Transverse colon (tissue), 4 donors: ENCODE measurements around the gene ABCC9. TPM values are rescaled to one million over a fixed set of nuclear protein-coding genes. Genes with fewer than 3 reads are reported as not detected.

ENCODE experiments used
- DNase-seq: peaks from one replicate; pipeline ENCODE4 v3.0.0-alpha.2; 2019
- H3K27ac ChIP-seq, 4 donors: fragments of 200-600 bp; sonication (generic); 2 replicates each; pipeline ENCODE4 v1.5.1; 2016 to 2018; ENCODE audit warnings: inconsistent platforms in 4 of 4
- H3K27me3 ChIP-seq: fragments of 200-600 bp; sonication (generic); 2 replicates; pipeline ENCODE4 v1.5.1; 2017; ENCODE audit warnings: inconsistent platforms
- H3K36me3 ChIP-seq, 4 donors: fragments of 200-600 bp; sonication (generic); 2 replicates each; pipeline ENCODE4 v1.5.1; 2017 to 2019; ENCODE audit warnings: inconsistent platforms in 4 of 4
- H3K4me1 ChIP-seq, 4 donors: fragments of 200-600 bp; sonication (generic); 2 replicates each; pipeline ENCODE4 v1.5.1; 2017 to 2020; ENCODE audit warnings: inconsistent platforms in 4 of 4
- H3K4me3 ChIP-seq, 4 donors: fragments of 200-600 bp; sonication (generic); 1 replicate in 1 of 4; 2 replicates in 3 of 4; pipeline versions ENCODE4 v1.5.1 to v1.6.1; 2017 to 2019; ENCODE audit warnings: inconsistent platforms in 4 of 4
- H3K9me3 ChIP-seq, 2 donors: fragments of 200-600 bp; sonication (generic); 2 replicates each; pipeline ENCODE4 v1.5.1; 2017 to 2019; ENCODE audit warnings: inconsistent platforms in 2 of 2
- CTCF ChIP-seq, 5 experiments: fragments of 200-600 bp in 3 of 5; fragments of 450-650 bp in 2 of 5; sonication (generic) in 3 of 5; IDR thresholded peaks; 1 replicate in 2 of 5; 2 replicates in 3 of 5; pipeline ENCODE4 v1.5.1; 2016 to 2017; ENCODE audit warnings: antibody characterized with exemption in 5 of 5, inconsistent platforms in 3 of 5, mild to moderate bottlenecking in 2 of 5, moderate library complexity in 1 of 5
- EP300 ChIP-seq: sonication (generic); formaldehyde crosslinking; IDR thresholded peaks from one replicate; pipeline ENCODE4 v1.6.1; 2017; ENCODE audit warnings: antibody characterized with exemption, low read depth
- POLR2A ChIP-seq: fragments of 450-650 bp; IDR thresholded peaks from one replicate; pipeline ENCODE4 v1.6.1; 2016; ENCODE audit warnings: antibody characterized with exemption, mild to moderate bottlenecking, moderate library complexity
- POLR2AphosphoS5 ChIP-seq, 3 donors: sonication (generic); formaldehyde crosslinking; IDR thresholded peaks; one replicate each; pipeline ENCODE4 v1.6.1; 2016; ENCODE audit warnings: antibody characterized with exemption in 3 of 3
- WGBS, 2 donors: methylation state at CpG; one replicate each; pipeline ENCODE4 v1.1.5; 2018; ENCODE audit warnings: low coverage in 1 of 2; 5-methylcytosine and 5-hydroxymethylcytosine counted together
- in situ Hi-C, 4 donors: fragments of 200-750 bp; cut with MboI; loops; one replicate each; pipeline versions ENCODE4 v1.15.0 to v1.15.1; 2017; ENCODE audit warnings: low sequenced_read_pairs in 3 of 4, low pct_ligation_motif_present in 1 of 4, low pct_unique_long_range_greater_than_20kb in 1 of 4
- intact Hi-C: fragments of 100-400 bp; cut with DNase I; formaldehyde crosslinking; loops from one replicate; pipeline ENCODE4 v1.15.1; 2023; ENCODE audit warnings: low total_unique reads
- total RNA-seq, 4 donors: library from RNA; depleted of rRNA; stranded (reverse); fragments of >200 nt; gene quantifications; one replicate each; pipeline ENCODE4 v1.1.0, GENCODE V29; 2016

ABCC9 gene
- total RNA-seq, 4 donors from 2014 or later = 5.2 to 10.2 (median 8.0) TPM

GRCh38 chr12:21826618-21826910, 114.7 kb downstream of the ABCC9 start:
- in situ Hi-C loops (loop anchor here in 1 of 4 donors (25.0 kb wide), 1 partner anchor 89 kb away; no protein-coding TSS in a partner anchor), intact Hi-C loops (no loop called here)
- H3K27me3 ChIP-seq = no peaks in the 10 kb centered on the region
- WGBS, 2 donors = 42 to 65% methylated on average over 4 of the region's 4 CpGs
- peaks cover 0 to 20% (median 2%) of the 10 kb centered on the region in 4 donors for H3K4me1 ChIP-seq
- TF ChIP-seq CTCF (IDR thresholded peaks at IDR 0.05) (no peak), POLR2A (no peak), POLR2AphosphoS5 (IDR thresholded peaks at IDR 0.05) (no peak), EP300 (no peak)
- no peak for DNase-seq
- H3K4me3 ChIP-seq = no peak overlapping the region
- H3K36me3 ChIP-seq = no peaks in the 10 kb centered on the region
- no peaks in the 10 kb centered on the region for H3K9me3 ChIP-seq
- no peak overlapping the region for H3K27ac ChIP-seq

GRCh38 chr12:21825886-21826617, 115.2 kb downstream of the ABCC9 start:
- no peaks in the 10 kb centered on the region for H3K27me3 ChIP-seq
- no peaks in the 10 kb centered on the region for H3K9me3 ChIP-seq
- in situ Hi-C loops = loop anchor here in 1 of 4 donors (25.0 kb wide), 1 partner anchor 89 kb away; no protein-coding TSS in a partner anchor
- no peak overlapping the region for H3K4me3 ChIP-seq
- intact Hi-C loops = no loop called here
- 89 to 91% methylated on average over 2 of the region's 2 CpGs for WGBS, 2 donors
- no peak for DNase-seq
- peaks cover 0 to 17% (median under 1%) of the 10 kb centered on the region in 4 donors for H3K4me1 ChIP-seq
- TF ChIP-seq EP300 (no peak), CTCF (IDR thresholded peaks at IDR 0.05) (no peak), POLR2A (no peak), POLR2AphosphoS5 (IDR thresholded peaks at IDR 0.05) (no peak)
- no peak overlapping the region for H3K27ac ChIP-seq
- H3K36me3 ChIP-seq = no peaks in the 10 kb centered on the region

- H3K4me3 ChIP-seq = no peak overlapping the region
- 76 to 82% methylated on average over 8 of the region's 8 CpGs for WGBS, 2 donors
- DNase-seq = no peak
- H3K4me1 ChIP-seq = peaks cover 0 to 24% (median 0%) of the 10 kb centered on the region in 4 donors
- H3K36me3 ChIP-seq = no peaks in the 10 kb centered on the region
- intact Hi-C loops = no loop called here
- no peak overlapping the region for H3K27ac ChIP-seq
- in situ Hi-C loops = no loop called here
- no peaks in the 10 kb centered on the region for H3K9me3 ChIP-seq
- TF ChIP-seq EP300 (no peak), POLR2AphosphoS5 (IDR thresholded peaks at IDR 0.05) (no peak), CTCF (IDR thresholded peaks at IDR 0.05) (no peak), POLR2A (no peak)
- no peaks in the 10 kb centered on the region for H3K27me3 ChIP-seq
Observed at GRCh38 chr12:21823581-21823980, 117.6 kb downstream of the ABCC9 start.

GRCh38 chr12:21819678-21820077, 121.5 kb downstream of the ABCC9 start:
- Histone ChIP-seq H3K4me1 (peaks cover 0 to 15% (median 0%) of the 10 kb centered on the region in 4 donors), H3K9me3 (no peaks in the 10 kb centered on the region), H3K36me3 (no peaks in the 10 kb centered on the region), H3K27me3 (no peaks in the 10 kb centered on the region), H3K4me3 (no peak overlapping the region), H3K27ac (no peak overlapping the region)
- TF ChIP-seq CTCF (IDR thresholded peaks at IDR 0.05) (no peak), POLR2AphosphoS5 (IDR thresholded peaks at IDR 0.05) (no peak), EP300 (no peak), POLR2A (no peak)
- in situ Hi-C loops (no loop called here), intact Hi-C loops (no loop called here)
- no peak for DNase-seq
